RWPE2 (cell line): ENCODE results near the gene IGHMBP2.

Experiments
- ATAC-seq: fragments of 200-7000 bp; cut with Tn5 transposase; 3 replicates; pipeline ENCODE4 v1.9.1; 2021; ENCODE audit warnings: low read depth
- DNase-seq: peaks from one replicate; pipeline ENCODE4 v3.0.0-alpha.2; 2020; ENCODE audit warnings: low spot score
- H3K27ac ChIP-seq: fragments of 450-650 bp; 2 replicates; pipeline ENCODE4 v1.5.1; 2017; ENCODE audit warnings: mild to moderate bottlenecking; ENCODE audit not compliant: poor library complexity, severe bottlenecking
- H3K27me3 ChIP-seq: fragments of 250-450 bp; sonication (Bioruptor Pico); 2 replicates; pipeline ENCODE4 v1.5.1; 2021; ENCODE audit warnings: mild to moderate bottlenecking, moderate library complexity; ENCODE audit not compliant: insufficient read depth, poor library complexity, severe bottlenecking
- H3K36me3 ChIP-seq: fragments of 250-450 bp; sonication (Bioruptor Pico); 2 replicates; pipeline ENCODE4 v1.5.1; 2020; ENCODE audit warnings: low read depth, mild to moderate bottlenecking, moderate library complexity
- H3K4me1 ChIP-seq: fragments of 250-450 bp; sonication (Bioruptor Pico); 2 replicates; pipeline ENCODE4 v1.5.1; 2021; ENCODE audit warnings: mild to moderate bottlenecking, moderate library complexity; ENCODE audit not compliant: insufficient read depth, poor library complexity, severe bottlenecking
- H3K4me3 ChIP-seq: fragments of 250-450 bp; sonication (Bioruptor Pico); 2 replicates; pipeline ENCODE4 v1.5.1; 2021; ENCODE audit warnings: mild to moderate bottlenecking, moderate library complexity; ENCODE audit not compliant: severe bottlenecking
- H3K9me3 ChIP-seq: fragments of 250-450 bp; sonication (Bioruptor Pico); 2 replicates; pipeline ENCODE4 v1.5.1; 2021; ENCODE audit warnings: mild to moderate bottlenecking, moderate library complexity; ENCODE audit not compliant: severe bottlenecking
- TF ChIP-seq, protein P1 (sequence below): fragments of 450-650 bp; IDR thresholded peaks from one replicate; pipeline ENCODE4 v1.5.1; 2017; ENCODE audit warnings: mild to moderate bottlenecking, moderate library complexity; ENCODE audit not compliant: poor library complexity, severe bottlenecking

IGHMBP2 gene

DNA sequence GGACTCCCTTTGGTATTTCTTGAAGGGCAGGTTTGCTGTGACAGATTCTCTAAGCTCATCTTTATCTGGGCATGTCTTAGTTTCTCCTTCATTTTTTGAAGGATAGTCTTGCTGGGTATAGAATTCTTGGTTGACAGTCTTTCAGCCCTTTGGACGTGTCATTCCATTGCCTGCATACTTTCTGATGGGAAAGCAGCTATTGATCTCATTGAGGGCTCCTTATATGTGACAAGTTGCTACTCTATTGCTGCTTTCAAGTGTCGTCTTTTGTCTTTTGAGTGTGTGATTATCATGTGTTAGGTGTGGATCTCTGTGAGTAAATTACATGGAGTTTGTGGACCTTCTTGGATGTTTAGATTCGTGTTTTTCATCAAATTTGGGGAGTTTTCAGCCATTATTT lies 21.9 kb downstream of the IGHMBP2 start:
- Histone ChIP-seq H3K36me3 (peaks cover 82% of the 10 kb centered on the region), H3K27me3 (no peaks in the 10 kb centered on the region), H3K4me1 (no peaks in the 10 kb centered on the region), H3K27ac (no peak overlapping the region), H3K9me3 (peaks cover 3% of the 10 kb centered on the region), H3K4me3 (no peak overlapping the region)
- no peak for DNase-seq
- no peak for ATAC-seq
- TF ChIP-seq, protein P1, sequence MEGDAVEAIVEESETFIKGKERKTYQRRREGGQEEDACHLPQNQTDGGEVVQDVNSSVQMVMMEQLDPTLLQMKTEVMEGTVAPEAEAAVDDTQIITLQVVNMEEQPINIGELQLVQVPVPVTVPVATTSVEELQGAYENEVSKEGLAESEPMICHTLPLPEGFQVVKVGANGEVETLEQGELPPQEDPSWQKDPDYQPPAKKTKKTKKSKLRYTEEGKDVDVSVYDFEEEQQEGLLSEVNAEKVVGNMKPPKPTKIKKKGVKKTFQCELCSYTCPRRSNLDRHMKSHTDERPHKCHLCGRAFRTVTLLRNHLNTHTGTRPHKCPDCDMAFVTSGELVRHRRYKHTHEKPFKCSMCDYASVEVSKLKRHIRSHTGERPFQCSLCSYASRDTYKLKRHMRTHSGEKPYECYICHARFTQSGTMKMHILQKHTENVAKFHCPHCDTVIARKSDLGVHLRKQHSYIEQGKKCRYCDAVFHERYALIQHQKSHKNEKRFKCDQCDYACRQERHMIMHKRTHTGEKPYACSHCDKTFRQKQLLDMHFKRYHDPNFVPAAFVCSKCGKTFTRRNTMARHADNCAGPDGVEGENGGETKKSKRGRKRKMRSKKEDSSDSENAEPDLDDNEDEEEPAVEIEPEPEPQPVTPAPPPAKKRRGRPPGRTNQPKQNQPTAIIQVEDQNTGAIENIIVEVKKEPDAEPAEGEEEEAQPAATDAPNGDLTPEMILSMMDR, result no peak

GRCh38 chr11:68927280-68928135 lies 23.8 kb downstream of the IGHMBP2 start:
- TF ChIP-seq, protein P1, result no peak
- Histone ChIP-seq H3K36me3 (peaks cover 64% of the 10 kb centered on the region), H3K27ac (no peak overlapping the region), H3K4me1 (no peaks in the 10 kb centered on the region), H3K9me3 (peaks cover 3% of the 10 kb centered on the region), H3K27me3 (no peaks in the 10 kb centered on the region), H3K4me3 (no peak overlapping the region)
- DNase-seq, result peak; percentile 26
- ATAC-seq, result no peak

GRCh38 chr11:68928136-68928880 lies 24.6 kb downstream of the IGHMBP2 start:
- Histone ChIP-seq H3K9me3 (peaks cover 3% of the 10 kb centered on the region), H3K36me3 (peaks cover 56% of the 10 kb centered on the region), H3K4me1 (no peaks in the 10 kb centered on the region), H3K27ac (no peak overlapping the region), H3K27me3 (no peaks in the 10 kb centered on the region), H3K4me3 (no peak overlapping the region)
- ATAC-seq (no peak), DNase-seq (no peak)
- TF ChIP-seq, protein P1, result no peak

DNA sequence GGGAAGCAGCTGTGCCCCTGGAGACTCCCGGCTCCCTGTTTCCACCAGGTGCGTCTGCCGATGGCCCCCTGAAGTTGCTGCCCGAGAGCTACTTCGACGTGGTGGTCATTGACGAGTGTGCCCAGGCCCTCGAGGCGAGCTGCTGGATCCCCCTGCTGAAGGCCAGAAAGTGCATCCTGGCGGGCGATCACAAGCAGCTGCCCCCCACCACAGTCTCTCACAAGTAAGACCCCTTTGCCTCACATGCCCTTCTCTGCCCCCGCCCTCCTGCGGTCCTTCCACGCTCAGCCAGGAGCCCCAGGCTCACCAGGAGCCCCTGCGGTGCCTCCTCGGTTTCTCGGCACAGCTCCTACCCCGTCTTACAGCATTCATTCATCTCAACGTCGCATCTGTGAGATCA lies 25.4 kb downstream of the IGHMBP2 start:
- peaks cover 48% of the 10 kb centered on the region for H3K36me3 ChIP-seq
- TF ChIP-seq, protein P1, result no peak
- no peak for ATAC-seq
- DNase-seq, result peak; percentile 47
- no peaks in the 10 kb centered on the region for H3K4me1 ChIP-seq
- H3K27ac ChIP-seq, result no peak overlapping the region
- no peaks in the 10 kb centered on the region for H3K27me3 ChIP-seq
- H3K9me3 ChIP-seq, result peaks cover 3% of the 10 kb centered on the region
- no peak overlapping the region for H3K4me3 ChIP-seq
